Amniotic stem cell (primary cell): ENCODE measurements around the gene MRGPRD.
"Not testable (repeated sequence)": the region's sequence is repeated elsewhere in the genome, so short reads cannot be mapped to it uniquely, and the experiment has no call there.

Experiments
- DNase-seq: peaks from one replicate; lab custom pipeline; 2025; lab: John Stamatoyannopoulos, UW

Gene MRGPRD

GRCh38 chr11:68993546-68993945, 12.8 kb upstream of the MRGPRD start:
- no peak for DNase-seq

- no peak for DNase-seq
These were observed 12.0 kb upstream of the MRGPRD start for GRCh38 chr11:68992743-68993255.

GRCh38 chr11:68990995-68991780, 10.4 kb upstream of the MRGPRD start:
- DNase-seq, result no peak

- no peak for DNase-seq
These were observed 9.3 kb upstream of the MRGPRD start for GRCh38 chr11:68989936-68990606.

- DNase-seq, result no peak
These were observed 7.7 kb upstream of the MRGPRD start for GRCh38 chr11:68988491-68988890.

GRCh38 chr11:68987211-68987610, 6.4 kb upstream of the MRGPRD start:
- no peak for DNase-seq

- DNase-seq, result no peak
These were observed 3.0 kb upstream of the MRGPRD start for GRCh38 chr11:68983801-68984200.

- no peak for DNase-seq
These were observed 1.3 kb upstream of the MRGPRD start for GRCh38 chr11:68982134-68982533.

- DNase-seq, result no peak
These were observed 633 bp downstream of the MRGPRD start for GRCh38 chr11:68979931-68980775.

- no peak for DNase-seq
These were observed 1.7 kb downstream of the MRGPRD start for GRCh38 chr11:68978931-68979594.

- no peak for DNase-seq
These were observed 2.2 kb downstream of the MRGPRD start for GRCh38 chr11:68978626-68978930.

- DNase-seq, result no peak
These were observed 2.8 kb downstream of the MRGPRD start for GRCh38 chr11:68977781-68978625.

GRCh38 chr11:68976563-68976962, 4.2 kb downstream of the MRGPRD start:
- no peak for DNase-seq

GRCh38 chr11:68976095-68976494, 4.7 kb downstream of the MRGPRD start:
- no peak for DNase-seq

- DNase-seq, result no peak
These were observed 6.2 kb downstream of the MRGPRD start for GRCh38 chr11:68974421-68975194.

GRCh38 chr11:68973706-68974105, 7.1 kb downstream of the MRGPRD start:
- not testable (repeated sequence) for DNase-seq

GRCh38 chr11:68973219-68973618, 7.6 kb downstream of the MRGPRD start:
- DNase-seq, result no peak

- DNase-seq, result no peak
These were observed 9.7 kb downstream of the MRGPRD start for GRCh38 chr11:68970921-68971636.

- no peak for DNase-seq
These were observed 11.4 kb downstream of the MRGPRD start for GRCh38 chr11:68969386-68969785.
